Fibroblast of the aortic adventitia (primary cell): Measurements from ENCODE around the gene TCF23. TPM values are rescaled to one million over a fixed set of nuclear protein-coding genes. Genes with fewer than 3 reads are reported as not detected.
"Not testable (repeated sequence)": the region's sequence is repeated elsewhere in the genome, so short reads cannot be mapped to it uniquely, and the experiment has no call there.

ENCODE experiments used
- DNase-seq: peaks from one replicate; pipeline ENCODE4 v3.0.0-alpha.2; 2010; ENCODE audit warnings: low read depth
- H3K4me3 ChIP-seq: 2 replicates; pipeline ENCODE4 v1.5.1; 2011; ENCODE audit warnings: low read depth, mild to moderate bottlenecking, control low read depth, low read length, moderate library complexity
- CTCF ChIP-seq: IDR thresholded peaks from 2 replicates; pipeline ENCODE4 v1.5.1; 2011; ENCODE audit warnings: mild to moderate bottlenecking, low read length, control low read depth, inconsistent platforms; ENCODE audit not compliant: insufficient read depth
- total RNA-seq: library from RNA; depleted of rRNA; stranded (reverse); fragments of >200 nt; gene quantifications from 2 replicates; pipeline ENCODE4 v1.2.3, GENCODE V29; 2012; ENCODE audit warnings: low replicate concordance

The TCF23 gene
- total RNA-seq, 1 donor: not detected

- DNase-seq: no peak
- no peak overlapping the region for H3K4me3 ChIP-seq
- TF ChIP-seq CTCF: no peak
Measured at GRCh38 chr2:27170581-27171337, 22.0 kb downstream of the TCF23 start.

DNA sequence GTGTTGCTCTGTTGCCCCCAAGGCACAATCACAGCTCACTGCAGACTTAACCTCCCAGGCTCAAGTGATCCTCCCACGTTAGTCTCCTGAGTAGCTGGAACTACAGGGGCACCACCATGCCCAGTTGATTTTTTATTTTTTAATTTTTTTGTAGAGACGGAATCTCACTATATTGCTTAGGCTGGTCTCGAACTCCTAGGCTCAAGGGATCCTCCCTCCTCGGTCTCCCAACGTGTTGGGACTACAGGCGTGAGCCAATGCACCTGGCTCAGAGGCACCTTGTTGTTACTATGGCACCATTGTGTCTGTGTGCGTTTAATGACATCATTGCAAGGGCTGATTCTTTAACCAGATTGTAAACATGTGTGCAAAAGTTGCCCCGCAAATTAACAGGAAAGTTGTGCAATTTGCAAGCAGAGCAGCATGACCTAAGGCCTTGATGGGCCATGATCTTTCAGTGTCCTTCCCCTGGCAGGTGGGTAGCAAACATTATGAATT lies 22.6 kb downstream of the TCF23 start:
- no peak overlapping the region for H3K4me3 ChIP-seq
- DNase-seq: no peak
- TF ChIP-seq CTCF: no peak

- no peak for TF ChIP-seq CTCF
- DNase-seq: no peak
Measured at GRCh38 chr2:27174638-27175037, 25.8 kb downstream of the TCF23 start.

DNA sequence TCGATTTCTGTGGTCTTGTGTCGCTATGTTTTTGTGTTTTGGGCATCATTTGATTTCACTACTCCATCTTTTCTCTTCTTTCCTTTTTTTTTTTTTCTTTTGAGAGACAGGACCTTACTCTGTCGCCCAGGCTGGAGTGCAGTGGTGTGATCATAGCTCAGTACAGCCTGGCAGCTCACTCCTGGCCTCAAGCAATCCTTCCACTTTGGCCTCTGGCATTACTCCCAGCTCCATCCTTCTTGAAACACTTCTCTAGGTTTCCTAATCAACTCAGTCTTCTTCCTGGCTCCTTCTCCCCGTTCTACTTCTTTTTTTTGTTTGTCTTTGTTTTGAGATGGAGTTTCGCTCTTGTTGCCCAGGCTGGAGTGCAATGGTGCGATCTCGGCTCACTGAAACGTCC lies 26.5 kb downstream of the TCF23 start:
- no peak overlapping the region for H3K4me3 ChIP-seq
- peak; percentile 48 for DNase-seq
- TF ChIP-seq CTCF: no peak

More at GRCh38 chr2:27174638-27175037, 25.8 kb downstream of the TCF23 start:
- no peak overlapping the region for H3K4me3 ChIP-seq

DNA sequence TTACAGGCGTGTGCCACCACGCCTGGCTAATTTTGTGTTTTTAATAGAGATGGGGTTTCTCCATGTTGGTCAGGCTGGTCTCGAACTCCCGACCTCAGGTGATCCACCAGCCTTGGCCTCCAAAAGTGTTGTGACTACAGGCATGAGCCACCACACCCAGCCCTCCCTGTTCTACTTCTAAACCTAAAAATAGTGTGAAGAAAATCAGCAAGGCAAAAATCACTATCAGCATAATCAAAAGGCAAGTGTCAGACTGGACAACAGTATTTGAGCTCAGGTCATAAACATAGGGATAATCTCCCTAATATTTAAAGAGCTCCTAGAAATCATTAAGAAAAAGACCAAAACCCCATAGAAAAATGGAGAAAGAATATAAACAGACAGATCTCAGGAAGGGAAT lies 27.0 kb downstream of the TCF23 start:
- DNase-seq: not testable (repeated sequence)

GRCh38 chr2:27177441-27178351 lies 28.9 kb downstream of the TCF23 start:
- H3K4me3 ChIP-seq: no peak overlapping the region
- no peak for DNase-seq
- no peak for TF ChIP-seq CTCF

More for the DNA sequence above, 27.0 kb downstream of the TCF23 start:
- not testable (repeated sequence) for H3K4me3 ChIP-seq

- TF ChIP-seq CTCF: no peak
- DNase-seq: no peak
- H3K4me3 ChIP-seq: no peak overlapping the region
Measured at GRCh38 chr2:27178469-27178868, 29.7 kb downstream of the TCF23 start.
